H9 (cell line): ENCODE measurements around the gene TSPEAR. TPM values are rescaled to one million over a fixed set of nuclear protein-coding genes. Genes with fewer than 3 reads are reported as not detected.

ENCODE experiments used
- DNase-seq: peaks from one replicate; pipeline ENCODE4 v3.0.0-alpha.2; 2017
- H2AFZ ChIP-seq: one replicate; pipeline ENCODE4 v1.6.1; 2013; ENCODE audit warnings: mild to moderate bottlenecking, low read length, control low read depth, moderate library complexity
- H2AK5ac ChIP-seq: 2 replicates; pipeline ENCODE4 v1.6.1; 2013; ENCODE audit warnings: low read length, control low read depth, mixed read lengths; ENCODE audit not compliant: insufficient read length
- H2BK120ac ChIP-seq: one replicate; pipeline ENCODE4 v1.6.1; 2013; ENCODE audit warnings: low read depth, mild to moderate bottlenecking, low read length, control low read depth, inconsistent platforms; ENCODE audit not compliant: poor library complexity, severe bottlenecking
- H2BK12ac ChIP-seq: 2 replicates; pipeline ENCODE4 v1.6.1; 2013; ENCODE audit warnings: low read length, control low read depth, mixed read lengths, low read depth; ENCODE audit not compliant: insufficient read length
- H2BK15ac ChIP-seq: 2 replicates; pipeline ENCODE4 v1.6.1; 2013; ENCODE audit warnings: low read depth, low read length, control low read depth
- H2BK20ac ChIP-seq: one replicate; pipeline ENCODE4 v1.6.1; 2013; ENCODE audit warnings: low read depth, mild to moderate bottlenecking, low read length, control low read depth, inconsistent platforms; ENCODE audit not compliant: poor library complexity, severe bottlenecking
- H2BK5ac ChIP-seq: 2 replicates; pipeline ENCODE4 v1.6.1; 2013; ENCODE audit warnings: low read length, control low read depth, mixed read lengths; ENCODE audit not compliant: insufficient read length
- H3K14ac ChIP-seq: 2 replicates; pipeline ENCODE4 v1.6.1; 2013; ENCODE audit warnings: low read length, control low read depth; ENCODE audit not compliant: insufficient read depth
- H3K18ac ChIP-seq: 2 replicates; pipeline ENCODE4 v1.6.1; 2013; ENCODE audit warnings: low read depth, mild to moderate bottlenecking, mixed read lengths, low read length, control low read depth; ENCODE audit not compliant: insufficient read length
- H3K23ac ChIP-seq: 2 replicates; pipeline ENCODE4 v1.6.1; 2013; ENCODE audit warnings: low read length, control low read depth, mixed read lengths, low read depth; ENCODE audit not compliant: insufficient read length
- H3K23me2 ChIP-seq: 2 replicates; pipeline ENCODE4 v1.6.1; 2013; ENCODE audit warnings: low read depth, mild to moderate bottlenecking, mixed read lengths, low read length, control low read depth; ENCODE audit not compliant: insufficient read length, poor library complexity, severe bottlenecking
- H3K27ac ChIP-seq: 2 replicates; pipeline ENCODE4 v1.5.1; 2013; ENCODE audit warnings: low read length, control low read depth, mixed read lengths, low read depth; ENCODE audit not compliant: insufficient read length
- H3K27me3 ChIP-seq: 2 replicates; pipeline ENCODE4 v1.6.1; 2013; ENCODE audit warnings: low read length, control low read depth, inconsistent platforms; ENCODE audit not compliant: insufficient read depth
- H3K4ac ChIP-seq: 2 replicates; pipeline ENCODE4 v1.6.1; 2013; ENCODE audit warnings: low read depth, mild to moderate bottlenecking, control low read depth, inconsistent platforms, low read length, moderate library complexity
- H3K4me1 ChIP-seq: 2 replicates; pipeline ENCODE4 v1.6.1; 2013; ENCODE audit warnings: low read length, control low read depth, inconsistent platforms; ENCODE audit not compliant: insufficient read depth
- H3K4me2 ChIP-seq: 2 replicates; pipeline ENCODE4 v1.6.1; 2013; ENCODE audit warnings: low read length, control low read depth, mixed read lengths; ENCODE audit not compliant: insufficient read length, insufficient read depth
- H3K56ac ChIP-seq: 2 replicates; pipeline ENCODE4 v1.6.1; 2013; ENCODE audit warnings: low read depth, mild to moderate bottlenecking, mixed read lengths, low read length, control low read depth; ENCODE audit not compliant: insufficient read length
- H3K79me1 ChIP-seq: 2 replicates; pipeline ENCODE4 v1.6.1; 2013; ENCODE audit warnings: low read depth, mild to moderate bottlenecking, moderate library complexity, low read length, control low read depth, inconsistent platforms; ENCODE audit not compliant: insufficient read depth, poor library complexity, severe bottlenecking
- H3K79me2 ChIP-seq: 2 replicates; pipeline ENCODE4 v1.6.1; 2013; ENCODE audit warnings: low read length, control low read depth, inconsistent platforms; ENCODE audit not compliant: insufficient read depth
- H3K9ac ChIP-seq: 2 replicates; pipeline ENCODE4 v1.6.1; 2013; ENCODE audit warnings: low read length, control low read depth, mixed read lengths; ENCODE audit not compliant: insufficient read length; ENCODE audit errors: extremely low read depth
- H3K9me3 ChIP-seq: one replicate; pipeline ENCODE4 v1.6.1; 2013; ENCODE audit warnings: low read depth, low read length, inconsistent platforms; ENCODE audit not compliant: control insufficient read depth
- H3T11ph ChIP-seq: one replicate; pipeline ENCODE4 v1.6.1; 2013; ENCODE audit warnings: mild to moderate bottlenecking, low read length, control low read depth, inconsistent platforms
- H4K20me1 ChIP-seq: one replicate; pipeline ENCODE4 v1.6.1; 2013; ENCODE audit not compliant: control insufficient read depth, insufficient read length, insufficient read depth
- H4K5ac ChIP-seq: 2 replicates; pipeline ENCODE4 v1.6.1; 2013; ENCODE audit warnings: low read depth, mild to moderate bottlenecking, mixed read lengths, low read length, control low read depth; ENCODE audit not compliant: insufficient read length
- H4K8ac ChIP-seq: replicated peaks from 2 replicates; pipeline ENCODE4 v1.6.1; 2013; ENCODE audit warnings: low read length, control low read depth, mixed read lengths, low read depth; ENCODE audit not compliant: insufficient read length
- H4K91ac ChIP-seq: 2 replicates; pipeline ENCODE4 v1.6.1; 2013; ENCODE audit warnings: low read depth, mild to moderate bottlenecking, moderate library complexity, mixed read lengths, low read length, control low read depth; ENCODE audit not compliant: insufficient read length
- H3K27ac Mint-ChIP-seq, 3 experiments: 2 replicates in 2 of 3; 3 replicates in 1 of 3; pipeline ENCODE4 v1.8.0; 2020 to 2021; ENCODE audit warnings: mixed read lengths in 3 of 3, mild to moderate bottlenecking in 1 of 3, moderate library complexity in 1 of 3
- H3K27me3 Mint-ChIP-seq: 2 replicates; pipeline ENCODE4 v1.8.0; 2021; ENCODE audit warnings: low read depth, mild to moderate bottlenecking, moderate library complexity, mixed read lengths
- H3K36me3 Mint-ChIP-seq, 3 experiments: 2 replicates in 2 of 3; 3 replicates in 1 of 3; pipeline ENCODE4 v1.8.0; 2020 to 2021; ENCODE audit warnings: low read depth in 3 of 3, mixed read lengths in 3 of 3; ENCODE audit not compliant: insufficient read depth in 1 of 3
- H3K4me1 Mint-ChIP-seq, 2 experiments: 2 replicates each; pipeline ENCODE4 v1.8.0; 2020; ENCODE audit warnings: mixed read lengths in 2 of 2
- H3K4me3 Mint-ChIP-seq, 2 experiments: 2 replicates in 1 of 2; 3 replicates in 1 of 2; pipeline ENCODE4 v1.8.0; 2020 to 2021; ENCODE audit warnings: mild to moderate bottlenecking in 2 of 2, mixed read lengths in 2 of 2, moderate library complexity in 1 of 2
- H3K9me3 Mint-ChIP-seq, 2 experiments: 2 replicates in 1 of 2; 3 replicates in 1 of 2; pipeline ENCODE4 v1.8.0; 2020; ENCODE audit warnings: mild to moderate bottlenecking in 2 of 2, mixed read lengths in 2 of 2, moderate library complexity in 1 of 2
- CTCF ChIP-seq: fragments of 200-600 bp; sonication (generic); conservative IDR thresholded peaks from 3 replicates; pipeline ENCODE4 v1.8.0; 2021; ENCODE audit warnings: antibody characterized with exemption, mild to moderate bottlenecking
- WGBS: extraction: QIAGEN DNeasy Blood & Tissue Kit; methylation state at CpG from one replicate; pipeline ENCODE4 v1.1.7; 2013; ENCODE audit warnings: missing lambda C conversion rate, low lambda C conversion rate, mixed read lengths; ENCODE audit not compliant: insufficient read length; ENCODE audit errors: extremely low coverage; 5-methylcytosine and 5-hydroxymethylcytosine counted together
- total RNA-seq: library from RNA; stranded (reverse); gene quantifications from 2 replicates; pipeline ENCODE4 v1.2.1, GENCODE V29; 2021

TSPEAR gene
- total RNA-seq, 1 experiment from 2014 or later = 1.3 TPM

- Mint-ChIP-seq H3K27me3 (peaks cover 83% of the 10 kb centered on the region), H3K4me3 (peak overlapping the region; percentile 59 to 80), H3K9me3 (no peaks in the 10 kb centered on the region), H3K4me1 (peaks cover 66 to 74% of the 10 kb centered on the region in 2 experiments), H3K36me3 (no peaks in the 10 kb centered on the region; a peak in 1 of 7 replicates), H3K27ac (peak overlapping the region in 1 of 3 experiments; percentile 22; a peak in 1 of 7 replicates)
- no peaks in the 10 kb centered on the region for H3K9me3 ChIP-seq
- H3K23me2 ChIP-seq = peaks cover 38% of the 10 kb centered on the region
- H2BK12ac ChIP-seq = no peak overlapping the region
- H3K27me3 ChIP-seq = peaks cover 55% of the 10 kb centered on the region; the same call in 1 of the 2 replicates
- H4K5ac ChIP-seq = no peak overlapping the region
- 0 out of 2 replicates have a peak overlapping the region, but pooled peaks have one; percentile 17 for H3K14ac ChIP-seq
- no peak overlapping the region for H4K8ac ChIP-seq
- no peak overlapping the region for H2BK5ac ChIP-seq
- H3K4me1 ChIP-seq = peaks cover 7% of the 10 kb centered on the region; the same call in 1 of the 2 replicates
- H3K27ac ChIP-seq = no peak overlapping the region
- no peak overlapping the region for H2AFZ ChIP-seq
- no peak overlapping the region for H3K56ac ChIP-seq
- H4K20me1 ChIP-seq = no peaks in the 10 kb centered on the region
- H2BK120ac ChIP-seq = no peak overlapping the region
- H3K79me1 ChIP-seq = no peaks in the 10 kb centered on the region
- no peak overlapping the region for H4K91ac ChIP-seq
- WGBS = no CpG with 5 or more reads among the region's 25 CpGs
- no peak overlapping the region for H2BK20ac ChIP-seq
- DNase-seq = no peak
- no peak overlapping the region for H2BK15ac ChIP-seq
- H3T11ph ChIP-seq = no peak overlapping the region
- H3K4me2 ChIP-seq = peak overlapping the region; percentile 39
- H3K23ac ChIP-seq = no peak overlapping the region
- no peak overlapping the region for H3K4ac ChIP-seq
- no peaks in the 10 kb centered on the region for H3K79me2 ChIP-seq
- H3K9ac ChIP-seq = no peak overlapping the region
- peak overlapping the region; percentile 15 for H3K18ac ChIP-seq
- no peak overlapping the region for H2AK5ac ChIP-seq
- no peak for TF ChIP-seq CTCF
Measured at GRCh38 chr21:44708866-44709425, 2.4 kb downstream of the TSPEAR start.
